Measurements from ENCODE around the gene CSH1.
"Not testable (repeated sequence)": the region's sequence is repeated elsewhere in the genome, so short reads cannot be mapped to it uniquely, and the experiment has no call there.

- not testable (repeated sequence) for TF ChIP-seq CTCF (conservative IDR thresholded peaks at IDR 0.05); ZFX (IDR thresholded peaks at IDR 0.05)
Observed at GRCh38 chr17:63882626-63883126, 13.7 kb downstream of the CSH1 start.
